Naive thymus-derived CD8-positive, alpha-beta T cell (primary cell): ENCODE data around the gene WDR12. TPM values are rescaled to one million over a fixed set of nuclear protein-coding genes. Genes with fewer than 3 reads are reported as not detected.
A peak's percentile ranks its signal among the peaks of the same experiment; 100 is the strongest.
"Not testable (repeated sequence)": the region's sequence is repeated elsewhere in the genome, so short reads cannot be mapped to it uniquely, and the experiment has no call there.

Source experiments
- ATAC-seq, 2 donors: fragments of 150-1000 bp; cut with Tn5 transposase in 1 of 2; sonication (Bioruptor Pico), chemical (Tn5 transposase) in 1 of 2; 1 replicate in 1 of 2; 2 replicates in 1 of 2; pipeline ENCODE4 v1.10.0; 2021; ENCODE audit warnings: mild to moderate bottlenecking in 2 of 2, moderate library complexity in 2 of 2
- POLR2A ChIA-PET: fragments of 350-600 bp; sonication (Branson Sonifier 250); formaldehyde crosslinking; loops from one replicate; lab custom pipeline; 2021; ENCODE audit warnings: antibody characterized with exemption; lab: Charles Lee
- DNase-seq, 10 donors: peaks; one replicate each; pipeline versions ENCODE4 v3.0.0 to v3.0.0-alpha.2; 2020 to 2022
- H3K27ac Mint-ChIP-seq, 10 donors: one replicate each; pipeline ENCODE4 v1.8.0; 2020 to 2022; ENCODE audit warnings: mild to moderate bottlenecking in 10 of 10, mixed read lengths in 10 of 10, moderate library complexity in 4 of 10, inconsistent platforms in 1 of 10
- H3K27me3 Mint-ChIP-seq, 5 donors: one replicate each; pipeline ENCODE4 v1.8.0; 2021 to 2022; ENCODE audit warnings: mixed read lengths in 5 of 5
- H3K36me3 Mint-ChIP-seq, 3 donors: one replicate each; pipeline ENCODE4 v1.8.0; 2020 to 2022; ENCODE audit warnings: mixed read lengths in 3 of 3, mild to moderate bottlenecking in 2 of 3, inconsistent platforms in 1 of 3
- H3K4me1 Mint-ChIP-seq, 4 donors: one replicate each; pipeline ENCODE4 v1.8.0; 2021 to 2022; ENCODE audit warnings: mixed read lengths in 4 of 4
- H3K4me3 Mint-ChIP-seq, 10 donors: one replicate each; pipeline ENCODE4 v1.8.0; 2020 to 2022; ENCODE audit warnings: mild to moderate bottlenecking in 10 of 10, mixed read lengths in 10 of 10, moderate library complexity in 6 of 10, inconsistent platforms in 1 of 10
- H3K9me3 Mint-ChIP-seq, 9 donors: one replicate each; pipeline ENCODE4 v1.8.0; 2020 to 2022; ENCODE audit warnings: mixed read lengths in 9 of 9, mild to moderate bottlenecking in 3 of 9, inconsistent platforms in 1 of 9, moderate library complexity in 1 of 9
- polyA plus RNA-seq, 3 donors: library from polyadenylated mRNA; unstranded; fragments of 300-500 nt; fragmentation: Illumina TruSeq; gene quantifications; one replicate each; pipeline ENCODE4 v1.2.3, GENCODE V29; 2021
- total RNA-seq, 8 experiments: library from RNA in 2 of 8; stranded (reverse) in 2 of 8; gene quantifications; one replicate each; pipeline ENCODE4 v1.2.3 and lab custom pipeline; 2021 to 2026

The WDR12 gene
- total and polyA plus RNA-seq, 5 experiments from 2014 or later = 13.5 to 24.6 (median 19.6) TPM

GRCh38 chr2:202881570-202881969 lies 29.9 kb downstream of the WDR12 start:
- Mint-ChIP-seq H3K4me1 (no peaks in the 10 kb centered on the region), H3K9me3 (no peaks in the 10 kb centered on the region), H3K27me3 (no peaks in the 10 kb centered on the region), H3K27ac (peak overlapping the region in 1 of 10 donors; percentile 17), H3K36me3 (peaks cover 0 to 46% (median 14%) of the 10 kb centered on the region in 3 donors), H3K4me3 (no peak overlapping the region)
- ATAC-seq (no peak), DNase-seq (no peak)
- POLR2A ChIA-PET = no interaction called here

DNA sequence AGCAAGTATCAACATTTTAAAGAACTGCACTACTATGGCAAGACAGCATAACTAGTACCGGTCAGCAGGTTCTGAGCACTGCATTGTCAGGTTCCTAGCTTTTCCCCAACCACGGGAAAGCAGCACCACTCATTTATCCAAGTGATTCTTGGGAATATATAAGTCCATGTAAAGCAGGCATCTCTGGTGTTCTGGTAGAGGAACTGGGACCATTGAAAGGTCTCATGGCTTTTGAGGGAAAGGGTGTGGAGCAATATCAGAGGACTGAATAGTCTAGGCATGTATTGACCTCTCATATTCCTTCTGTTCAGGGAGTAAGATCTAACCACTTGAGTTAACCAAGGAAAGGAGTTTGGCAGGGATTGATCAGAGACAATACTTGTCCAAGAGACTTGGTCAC lies 33.8 kb downstream of the WDR12 start:
- DNase-seq (no peak), ATAC-seq (no peak)
- Mint-ChIP-seq H3K36me3 (peaks cover 0 to 20% (median 4%) of the 10 kb centered on the region in 3 donors), H3K27ac (no peak overlapping the region), H3K4me1 (peaks cover 0 to 2% (median 0%) of the 10 kb centered on the region in 4 donors), H3K9me3 (no peaks in the 10 kb centered on the region), H3K27me3 (no peaks in the 10 kb centered on the region), H3K4me3 (no peak overlapping the region)
- POLR2A ChIA-PET = interaction anchor here (0.6 kb wide), 1 partner anchor 16 kb away, joined by 3 read pairs; no protein-coding TSS in a partner anchor

GRCh38 chr2:202871300-202872141 lies 40.0 kb downstream of the WDR12 start, which contains the start of gene ICA1L:
ICA1L (minus strand) TSS chr2:202871766; CDS start chr2:202829009, 42,757 bp downstream.
- Mint-ChIP-seq H3K4me1 (peaks cover 4 to 14% (median 8%) of the 10 kb centered on the region in 4 donors), H3K4me3 (peak within 1 kb of the TSS; percentile 91 to 97 (median 94)), H3K27me3 (no peaks in the 10 kb centered on the region), H3K9me3 (no peaks in the 10 kb centered on the region), H3K27ac (peak within 1 kb of the TSS; percentile 65 to 95 (median 86)), H3K36me3 (no peaks in the 10 kb centered on the region)
- DNase-seq (peak; percentile 21 to 65 (median 42)), ATAC-seq (peak; percentile 51 to 58)
- POLR2A ChIA-PET = interaction anchor here (0.6 to 3.9 kb wide), 4 partner anchors 195 to 368 kb away, joined by 3 to 32 read pairs (median 4); partner anchors contain the start of genes CYP20A1 and FAM117B

- no peaks in the 10 kb centered on the region for H3K9me3 Mint-ChIP-seq
- H3K27ac Mint-ChIP-seq = peak overlapping the region; percentile 65 to 95 (median 86)
- POLR2A ChIA-PET = interaction anchor here (0.7 to 3.9 kb wide), 4 partner anchors 236 to 369 kb away, joined by 3 to 32 read pairs (median 4); partner anchors contain the start of genes CYP20A1 and FAM117B
Measured at GRCh38 chr2:202870431-202871299, 40.8 kb downstream of the WDR12 start.

GRCh38 chr2:202861987-202862386 lies 49.5 kb downstream of the WDR12 start:
- ATAC-seq = no peak
- POLR2A ChIA-PET = interaction anchor here (0.6 kb wide), 1 partner anchor 15 kb away, joined by 3 read pairs; no protein-coding TSS in a partner anchor
- no peak for DNase-seq
- H3K36me3 Mint-ChIP-seq = peaks cover 0 to 10% (median 2%) of the 10 kb centered on the region in 3 donors
- H3K27me3 Mint-ChIP-seq = no peaks in the 10 kb centered on the region
- H3K27ac Mint-ChIP-seq = no peak overlapping the region
- peaks cover 0 to 3% (median 0%) of the 10 kb centered on the region in 9 donors for H3K9me3 Mint-ChIP-seq
- no peak overlapping the region for H3K4me3 Mint-ChIP-seq
- peaks cover 0 to 2% (median 0%) of the 10 kb centered on the region in 4 donors for H3K4me1 Mint-ChIP-seq

More at GRCh38 chr2:202870431-202871299, 40.8 kb downstream of the WDR12 start:
- Mint-ChIP-seq H3K4me1 (peaks cover 4 to 14% (median 8%) of the 10 kb centered on the region in 4 donors), H3K36me3 (no peaks in the 10 kb centered on the region), H3K27me3 (no peaks in the 10 kb centered on the region), H3K4me3 (peak overlapping the region; percentile 91 to 97 (median 94))
- DNase-seq (peak; percentile 30 to 81 (median 60)), ATAC-seq (peak; percentile 83 to 86)

GRCh38 chr2:202858601-202859000 lies 52.9 kb downstream of the WDR12 start:
- ATAC-seq (no peak), DNase-seq (no peak)
- Mint-ChIP-seq H3K27ac (no peak overlapping the region), H3K4me3 (no peak overlapping the region), H3K9me3 (peaks cover 0 to 4% (median 0%) of the 10 kb centered on the region in 9 donors), H3K36me3 (peaks cover 0 to 10% (median 2%) of the 10 kb centered on the region in 3 donors), H3K4me1 (peaks cover 0 to 7% (median 2%) of the 10 kb centered on the region in 4 donors), H3K27me3 (no peaks in the 10 kb centered on the region)
- POLR2A ChIA-PET = no interaction called here

- POLR2A ChIA-PET = interaction anchor here (0.6 to 1.2 kb wide), 2 partner anchors 214 to 277 kb away, joined by 3 to 4 read pairs; no protein-coding TSS in a partner anchor
- not testable (repeated sequence) for H3K9me3 Mint-ChIP-seq, H3K36me3 Mint-ChIP-seq, H3K27me3 Mint-ChIP-seq, ATAC-seq, DNase-seq
- Mint-ChIP-seq H3K27ac (peak overlapping the region in 3 of 10 donors; percentile 4 to 84 (median 59)), H3K4me3 (peak overlapping the region in 1 of 10 donors; percentile 36), H3K4me1 (peaks cover 7 to 14% (median 9%) of the 10 kb centered on the region in 4 donors)
Measured at GRCh38 chr2:202849343-202849742, 62.1 kb downstream of the WDR12 start.

DNA sequence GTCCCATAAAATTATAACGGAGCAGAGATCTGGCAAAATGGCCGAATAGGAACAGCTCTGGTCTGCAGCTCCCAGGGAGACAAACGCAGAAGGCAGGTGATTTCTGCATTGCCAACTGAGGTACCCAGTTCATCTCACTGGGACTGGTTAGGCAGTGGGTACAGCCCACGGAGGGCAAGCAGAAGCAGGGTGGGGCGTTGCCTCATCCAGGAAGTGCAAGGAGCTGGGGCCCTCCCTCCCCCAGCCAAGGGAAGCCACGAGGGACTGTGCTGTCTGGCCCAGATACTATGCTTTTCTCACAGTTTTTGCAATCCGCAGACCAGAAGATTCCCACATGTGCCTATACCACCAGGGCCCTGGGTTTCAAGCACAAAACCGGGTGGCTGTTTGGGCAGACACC lies 62.7 kb downstream of the WDR12 start:
- H3K27ac Mint-ChIP-seq = peak overlapping the region in 8 of 10 donors; percentile 4 to 84 (median 48)
- POLR2A ChIA-PET = interaction anchor here (0.6 to 1.2 kb wide), 2 partner anchors 213 to 276 kb away, joined by 3 to 4 read pairs; no protein-coding TSS in a partner anchor
- H3K27me3 Mint-ChIP-seq = peaks cover 0 to 1% (median 0%) of the 10 kb centered on the region in 5 donors
- ATAC-seq (peak in 1 of 2 donors; percentile 57), DNase-seq (peak in 4 of 10 donors; percentile 8 to 27 (median 10))
- peaks cover 0 to 8% (median 2%) of the 10 kb centered on the region in 3 donors for H3K36me3 Mint-ChIP-seq
- H3K9me3 Mint-ChIP-seq = peaks cover 0 to 4% (median 0%) of the 10 kb centered on the region in 9 donors
- peaks cover 7 to 9% (median 9%) of the 10 kb centered on the region in 4 donors for H3K4me1 Mint-ChIP-seq
- peak overlapping the region in 3 of 10 donors; percentile 7 to 36 (median 31) for H3K4me3 Mint-ChIP-seq

DNA sequence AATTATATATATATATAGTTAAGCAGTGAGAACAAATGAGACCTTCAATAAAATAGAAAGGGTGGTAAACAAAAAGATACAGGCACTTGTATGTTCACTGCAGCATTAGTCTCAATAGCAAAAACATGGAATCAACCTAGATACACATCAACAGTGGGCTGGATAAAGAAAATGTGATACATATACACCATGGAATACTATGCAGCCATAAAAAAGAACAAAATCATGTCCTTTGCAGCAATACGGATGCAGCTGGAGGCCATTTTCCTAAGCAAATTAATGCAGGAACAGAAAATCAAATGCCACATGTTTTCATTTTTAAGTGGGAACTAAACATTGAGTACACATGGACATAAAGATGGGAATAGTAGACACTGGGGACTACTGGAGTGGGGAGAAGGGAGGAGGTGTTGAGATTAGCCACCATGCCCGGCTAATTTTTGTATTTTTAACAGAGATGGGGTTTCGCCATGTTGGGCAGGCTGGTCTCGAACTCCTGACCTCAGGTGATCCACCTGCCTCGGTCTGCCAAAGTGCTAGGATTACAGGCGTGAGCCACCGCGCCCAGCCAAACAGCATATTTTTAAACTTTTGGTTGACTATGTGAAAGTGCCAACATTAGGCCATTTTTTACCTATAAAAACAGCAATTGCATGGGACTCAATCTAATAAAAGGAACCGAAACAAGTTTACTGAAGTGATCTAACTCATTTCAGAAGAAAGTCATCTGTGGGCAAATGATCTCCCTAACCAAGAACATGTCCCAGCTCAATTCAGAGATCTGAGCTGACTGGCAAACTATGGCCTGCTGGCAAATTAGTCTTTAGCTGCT lies 63.6 kb downstream of the WDR12 start:
- DNase-seq (no peak), ATAC-seq (no peak)
- POLR2A ChIA-PET = no interaction called here
- H3K4me1 Mint-ChIP-seq = peaks cover 7 to 9% (median 8%) of the 10 kb centered on the region in 4 donors
- H3K9me3 Mint-ChIP-seq = peaks cover 0 to 11% (median 4%) of the 10 kb centered on the region in 9 donors
- H3K36me3 Mint-ChIP-seq = peaks cover 4 to 9% (median 4%) of the 10 kb centered on the region in 3 donors
- H3K27ac Mint-ChIP-seq = no peak overlapping the region
- peaks cover 0 to 1% (median 0%) of the 10 kb centered on the region in 5 donors for H3K27me3 Mint-ChIP-seq
- H3K4me3 Mint-ChIP-seq = no peak overlapping the region

- Mint-ChIP-seq H3K27ac (peak overlapping the region in 1 of 10 donors; percentile 46), H3K4me1 (peaks cover 3 to 9% (median 7%) of the 10 kb centered on the region in 4 donors), H3K27me3 (no peaks in the 10 kb centered on the region), H3K4me3 (no peak overlapping the region), H3K9me3 (peaks cover 0 to 22% (median 11%) of the 10 kb centered on the region in 9 donors), H3K36me3 (peaks cover 8 to 19% (median 12%) of the 10 kb centered on the region in 3 donors)
- no peak for DNase-seq
- POLR2A ChIA-PET = no interaction called here
- no peak for ATAC-seq
Measured at GRCh38 chr2:202844656-202845055, 66.8 kb downstream of the WDR12 start.

GRCh38 chr2:202842690-202843089 lies 68.8 kb downstream of the WDR12 start:
- no peak overlapping the region for H3K4me3 Mint-ChIP-seq
- no peak overlapping the region for H3K27ac Mint-ChIP-seq
- DNase-seq = no peak
- no peaks in the 10 kb centered on the region for H3K27me3 Mint-ChIP-seq
- peaks cover 0 to 22% (median 11%) of the 10 kb centered on the region in 9 donors for H3K9me3 Mint-ChIP-seq
- ATAC-seq = no peak
- H3K36me3 Mint-ChIP-seq = peaks cover 8 to 19% (median 12%) of the 10 kb centered on the region in 3 donors
- no peaks in the 10 kb centered on the region for H3K4me1 Mint-ChIP-seq
- POLR2A ChIA-PET = interaction anchor here (1.2 kb wide), 1 partner anchor 208 kb away, joined by 3 read pairs; the partner anchor contains the start of gene FAM117B
